Head of caudate nucleus (tissue), 42 donors: ENCODE data around the gene GORASP1.

ENCODE experiments used
- DNase-seq, 42 donors: peaks; one replicate each; pipeline versions ENCODE4 v3.0.0 to v3.0.0-alpha.2; 2020 to 2021; ENCODE audit warnings: mixed read lengths in 7 of 42
- intact Hi-C: fragments of 100-400 bp; cut with DNase I; formaldehyde crosslinking; loops from one replicate; pipeline ENCODE4 v1.15.0; 2022

Gene GORASP1

DNA sequence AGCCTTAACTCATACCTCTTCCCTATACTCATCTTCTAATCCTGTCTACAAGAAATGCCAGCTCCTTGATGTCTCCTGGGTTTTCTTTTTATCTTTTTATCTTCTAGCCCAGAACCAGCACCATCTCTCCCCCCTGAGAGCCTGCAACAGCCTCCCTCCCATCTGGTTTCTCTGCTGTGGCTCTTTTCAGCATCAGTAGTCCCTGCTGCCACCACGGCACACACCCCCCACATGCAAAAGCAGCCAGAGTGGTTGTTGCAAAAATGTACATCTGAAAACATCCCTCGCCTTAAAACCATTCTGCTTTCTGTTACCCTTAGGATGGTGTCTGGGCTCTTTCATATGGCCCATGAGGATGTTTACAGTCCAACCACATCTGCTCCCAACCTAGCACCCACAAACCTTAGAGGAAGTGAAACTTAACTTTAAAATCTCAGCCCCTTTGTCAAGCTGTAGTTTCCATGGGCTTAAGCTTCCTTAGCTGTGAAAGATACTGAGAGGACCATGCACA is 828 bp upstream of the GORASP1 start:
- DNase-seq = peak in 2 of 42 donors; percentile 20 to 26
- intact Hi-C loops = loop anchor here (10.0 kb wide), 1 partner anchor 53 kb away; the partner anchor contains the start of genes SCN11A and WDR48

DNA sequence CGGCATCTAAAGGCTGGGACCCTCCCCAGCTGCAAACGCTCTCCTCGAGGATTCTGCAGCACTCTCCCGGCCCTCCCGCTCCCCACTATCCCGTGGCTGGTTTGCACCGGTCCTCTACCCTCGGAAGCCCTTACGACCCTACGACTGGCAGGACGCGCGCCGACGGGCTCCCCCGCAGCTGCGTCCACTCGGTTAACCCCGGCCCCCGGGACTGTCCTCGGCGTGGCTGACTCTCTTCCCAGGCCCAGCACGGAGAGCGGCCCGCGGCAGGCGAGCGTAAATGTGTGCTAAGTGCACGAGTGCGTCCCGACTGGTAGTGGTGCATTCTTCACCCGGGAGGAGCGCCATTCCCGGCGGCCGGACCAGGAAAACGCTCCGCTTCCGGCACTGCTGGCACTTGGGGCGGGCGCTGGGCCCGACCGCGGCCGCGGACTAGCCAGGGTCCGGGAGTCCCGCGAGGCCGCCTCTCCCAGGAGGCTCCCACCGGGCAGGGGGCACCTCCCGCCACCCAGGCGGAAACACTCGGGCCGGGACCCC is 508 bp downstream of the GORASP1 start:
- intact Hi-C loops = loop anchor here (10.0 kb wide), 1 partner anchor 52 kb away; the partner anchor contains the start of genes SCN11A and WDR48
- DNase-seq = peak in 38 of 42 donors; percentile 23 to 78 (median 50)

DNA sequence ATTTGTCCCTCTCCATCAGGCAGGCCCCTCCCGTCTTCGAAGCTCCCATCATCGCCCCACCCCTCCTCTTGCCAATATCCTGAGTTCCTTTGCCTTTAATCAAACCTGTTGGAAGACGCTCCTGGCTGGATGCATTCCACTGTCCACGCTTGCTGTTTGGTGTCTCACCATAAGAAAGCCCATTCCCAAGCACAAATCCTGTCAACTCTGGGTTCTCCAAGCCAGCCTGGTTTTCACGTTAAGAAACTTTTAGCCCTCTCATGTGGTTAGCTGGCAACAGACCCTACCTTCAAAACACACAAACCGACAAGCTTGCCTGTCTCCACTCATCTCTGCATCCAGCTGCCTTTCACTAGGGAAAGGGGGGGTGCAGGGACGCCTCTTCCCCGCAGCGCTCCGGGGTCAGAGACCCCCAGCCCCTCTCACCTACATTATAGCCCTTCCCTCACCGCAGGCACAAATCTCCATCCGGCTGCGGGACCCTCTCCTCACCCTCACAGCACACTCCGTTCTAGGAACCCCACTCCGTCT is 1.1 kb downstream of the GORASP1 start:
- DNase-seq = peak in 2 of 42 donors; percentile 18 to 19
- intact Hi-C loops = loop anchor here (10.0 kb wide), 1 partner anchor 52 kb away; the partner anchor contains the start of genes SCN11A and WDR48

DNA sequence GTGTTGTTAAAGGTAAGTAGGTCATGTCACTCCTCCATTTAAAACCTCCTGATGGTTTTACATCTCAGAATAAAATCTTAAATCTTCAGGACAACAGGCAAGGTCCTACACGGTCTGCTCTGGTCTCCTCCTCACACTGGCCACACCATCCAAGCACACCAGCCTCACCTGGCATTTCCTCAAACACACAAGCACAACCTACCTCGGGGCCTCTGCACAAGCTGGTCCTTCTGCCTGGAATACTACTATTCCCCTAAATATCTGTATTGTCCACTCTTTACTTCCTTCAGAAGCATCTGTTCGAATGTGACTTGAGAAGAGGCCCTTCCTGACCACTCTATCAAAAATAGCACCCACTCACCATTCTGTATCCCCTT is 1.8 kb downstream of the GORASP1 start:
- no peak for DNase-seq
- intact Hi-C loops = loop anchor here (10.0 kb wide), 1 partner anchor 51 kb away; the partner anchor contains the start of genes SCN11A and WDR48

DNA sequence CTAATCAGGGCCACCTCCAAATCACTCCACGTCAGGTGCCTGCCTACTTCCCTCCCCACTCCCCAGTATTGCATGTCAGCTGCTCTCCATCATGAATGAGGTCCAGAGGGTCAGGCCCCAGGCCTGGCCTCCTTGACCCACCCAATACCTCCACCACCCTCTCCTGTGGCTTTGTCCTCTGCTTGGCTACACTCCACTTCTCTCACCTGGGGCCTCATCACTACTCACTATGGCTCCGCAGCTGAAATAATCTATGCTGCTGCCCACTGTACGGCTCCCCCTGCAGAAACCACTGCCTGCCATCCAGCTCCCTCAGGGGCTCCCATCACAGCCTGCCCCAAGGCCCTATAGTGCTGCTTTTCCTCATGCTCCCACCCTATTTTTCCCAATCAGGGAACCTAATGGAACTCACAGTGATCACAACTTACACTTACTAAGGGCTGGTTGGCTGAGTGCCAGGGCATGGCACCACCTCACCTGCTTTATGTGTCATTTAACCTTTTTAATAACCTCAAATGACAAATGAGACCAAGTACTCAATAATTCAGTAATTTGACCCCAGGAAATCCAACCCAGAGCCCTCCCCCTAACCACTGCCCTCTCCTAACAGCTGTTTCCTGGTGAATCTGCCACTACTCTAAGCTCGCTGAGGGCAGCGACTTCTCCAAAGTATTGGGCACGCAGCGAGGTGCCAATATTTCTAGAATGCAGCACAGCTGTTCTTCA is 2.3 kb downstream of the GORASP1 start:
- DNase-seq = no peak
- intact Hi-C loops = loop anchor here (10.0 kb wide), 1 partner anchor 50 kb away; the partner anchor contains the start of genes SCN11A and WDR48

- intact Hi-C loops = loop anchor here (10.0 kb wide), 1 partner anchor 49 kb away; the partner anchor contains the start of genes SCN11A and WDR48
- DNase-seq = no peak
Observed at GRCh38 chr3:39103791-39104552, 3.5 kb downstream of the GORASP1 start.

GRCh38 chr3:39103324-39103693 is 4.1 kb downstream of the GORASP1 start:
- DNase-seq = no peak
- intact Hi-C loops = loop anchor here (10.0 kb wide), 1 partner anchor 49 kb away; the partner anchor contains the start of genes SCN11A and WDR48

- intact Hi-C loops = loop anchor here (10.0 kb wide), 1 partner anchor 48 kb away; the partner anchor contains the start of genes SCN11A and WDR48
Observed at GRCh38 chr3:39102504-39103323, 4.7 kb downstream of the GORASP1 start.

DNA sequence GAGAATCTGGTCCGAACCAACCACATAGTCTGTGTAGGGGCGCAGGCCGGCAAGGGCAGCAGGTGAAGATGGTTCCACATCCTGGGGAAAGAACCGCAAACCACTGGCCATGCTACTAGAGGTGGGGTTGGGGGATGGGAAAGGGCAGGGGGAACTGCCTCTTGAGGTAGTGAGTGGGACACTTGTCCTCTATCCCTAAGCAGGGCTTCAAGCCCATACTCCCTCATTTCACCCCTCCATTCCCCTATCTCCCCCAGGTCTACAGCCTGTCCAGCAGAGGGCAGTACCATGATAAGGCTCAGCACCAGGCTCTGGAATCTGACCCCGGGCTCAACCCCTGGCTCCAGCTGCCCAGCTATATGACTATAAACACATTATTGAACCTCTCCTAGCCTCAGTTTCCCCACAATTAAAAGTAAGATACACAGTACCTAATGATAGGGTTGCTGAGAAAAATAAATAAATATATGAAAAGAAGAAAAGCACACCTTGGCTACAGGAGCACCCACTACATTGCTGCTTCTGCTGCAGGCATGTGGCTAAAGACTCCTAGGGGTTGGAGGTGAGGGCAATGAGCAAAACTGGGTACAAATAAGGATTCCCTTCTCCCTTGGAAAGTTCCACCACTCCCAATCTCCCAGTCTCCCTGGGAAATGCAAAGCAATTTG is 6.3 kb downstream of the GORASP1 start:
- DNase-seq = peak in 7 of 42 donors; percentile 8 to 65 (median 35)
- intact Hi-C loops = loop anchor here (10.0 kb wide), 1 partner anchor 46 kb away; the partner anchor contains the start of genes SCN11A and WDR48

More at GRCh38 chr3:39102504-39103323, 4.7 kb downstream of the GORASP1 start:
- DNase-seq = no peak

- intact Hi-C loops = loop anchor here (10.0 kb wide), 1 partner anchor 46 kb away; the partner anchor contains the start of genes SCN11A and WDR48
- no peak for DNase-seq
Observed at GRCh38 chr3:39100500-39100886, 6.9 kb downstream of the GORASP1 start.

- intact Hi-C loops = loop anchor here (10.0 kb wide), 1 partner anchor 45 kb away; the partner anchor contains the start of genes SCN11A and WDR48
- DNase-seq = no peak
Observed at GRCh38 chr3:39099738-39100499, 7.5 kb downstream of the GORASP1 start.

DNA sequence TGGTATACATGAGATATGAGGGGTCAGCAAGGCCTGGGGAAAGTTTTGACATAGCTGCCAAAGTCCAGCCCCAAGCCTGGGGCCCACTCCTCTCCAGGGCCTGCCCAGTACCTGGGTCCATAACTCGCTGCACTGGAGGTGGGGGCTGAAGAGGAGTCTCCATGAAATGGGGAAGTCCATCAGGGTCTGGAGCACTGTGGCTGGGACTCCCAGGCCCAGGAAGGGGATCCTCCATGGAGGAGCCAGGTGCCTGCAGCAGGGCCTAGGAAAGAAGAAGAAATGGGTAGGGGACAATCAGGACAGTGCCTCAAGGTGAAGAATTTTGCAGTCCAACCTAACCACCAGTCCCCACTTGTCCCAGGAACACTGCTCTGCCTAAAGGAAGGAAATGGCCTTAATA is 8.2 kb downstream of the GORASP1 start:
- DNase-seq = no peak
- intact Hi-C loops = no loop called here

DNA sequence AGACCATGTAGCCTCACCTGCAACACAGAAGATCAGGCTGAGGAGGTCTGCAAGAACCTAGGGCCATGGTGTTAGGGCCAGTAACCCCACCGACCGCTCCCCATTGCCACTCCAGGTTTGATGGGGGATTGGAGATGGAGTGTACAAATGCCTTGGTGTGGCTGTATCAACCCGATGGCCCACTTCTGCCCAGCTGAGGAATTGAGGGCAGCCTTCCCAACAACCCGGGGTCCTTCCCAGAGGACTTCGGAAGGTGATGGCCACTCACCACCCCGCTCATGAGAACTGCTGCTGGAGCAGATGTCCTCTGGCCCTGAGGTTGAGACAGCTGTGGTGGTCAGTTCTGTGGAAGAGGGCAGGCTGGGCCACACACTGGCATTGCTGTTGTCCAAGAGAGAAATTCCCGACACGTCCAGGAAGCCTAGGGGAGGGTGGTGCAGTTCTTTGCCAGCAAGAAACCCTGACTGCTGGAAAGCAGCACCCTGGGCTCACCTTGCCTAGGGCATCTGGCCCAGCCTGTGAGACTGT is 8.9 kb downstream of the GORASP1 start:
- peak in 2 of 42 donors; percentile 24 to 38 for DNase-seq
- intact Hi-C loops = no loop called here

- intact Hi-C loops = no loop called here
- peak in 2 of 42 donors; percentile 32 to 37 for DNase-seq
Observed at GRCh38 chr3:39097716-39098472, 9.5 kb downstream of the GORASP1 start.

GRCh38 chr3:39096775-39097174 is 10.7 kb downstream of the GORASP1 start:
- DNase-seq = peak in 18 of 42 donors; percentile 13 to 63 (median 44)
- intact Hi-C loops = no loop called here

DNA sequence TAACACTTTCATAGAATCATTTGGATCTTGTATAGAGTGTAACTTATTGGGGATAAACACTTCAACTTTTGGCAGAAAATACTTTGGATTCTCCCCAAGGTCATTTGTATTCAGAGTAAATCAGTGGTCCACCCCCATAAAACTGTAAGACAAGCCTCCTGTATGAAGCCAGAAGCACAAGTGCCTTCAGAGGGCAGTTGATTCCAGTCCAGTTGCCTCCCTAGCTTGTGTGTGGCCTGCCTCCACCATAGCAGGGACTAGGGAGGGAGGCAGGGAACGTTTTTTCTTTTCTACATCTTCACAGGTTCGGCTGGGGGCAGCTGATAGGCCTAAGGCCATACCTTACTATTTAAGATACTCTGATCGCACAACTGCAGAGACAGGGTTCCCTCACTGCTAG is 11.6 kb downstream of the GORASP1 start:
- DNase-seq = peak in 2 of 42 donors; percentile 28 to 33

More for the DNA sequence above, 11.6 kb downstream of the GORASP1 start:
- intact Hi-C loops = no loop called here
